GM19239 (cell line): ENCODE data around the gene MED27.

ENCODE experiments used
- DNase-seq: peaks from one replicate; pipeline ENCODE4 v3.0.0; 2011; ENCODE audit warnings: low spot score; ENCODE audit not compliant: insufficient read length
- FAIRE-seq: peaks from 2 replicates; lab custom pipeline; 2011; peaks lifted over from hg19 to GRCh38; lab: Jason Lieb, UNC

Gene MED27

GRCh38 chr9:131844745-131845118 is 234.9 kb downstream of the MED27 start:
- FAIRE-seq (no peak), DNase-seq (no peak)

- no peak for FAIRE-seq
- DNase-seq = no peak
Measured at GRCh38 chr9:131843989-131844744, 235.5 kb downstream of the MED27 start.

GRCh38 chr9:131841765-131842318 is 237.8 kb downstream of the MED27 start:
- DNase-seq (no peak), FAIRE-seq (no peak)

GRCh38 chr9:131840751-131841702 is 238.6 kb downstream of the MED27 start:
- DNase-seq (no peak), FAIRE-seq (no peak)

GRCh38 chr9:131840220-131840619 is 239.4 kb downstream of the MED27 start:
- DNase-seq (no peak), FAIRE-seq (no peak)

- FAIRE-seq (no peak), DNase-seq (no peak)
Measured at GRCh38 chr9:131839281-131840084, 240.2 kb downstream of the MED27 start.

GRCh38 chr9:131838530-131839280 is 241.0 kb downstream of the MED27 start:
- no peak for DNase-seq
- no peak for FAIRE-seq

- FAIRE-seq = no peak
- no peak for DNase-seq
Measured at GRCh38 chr9:131837836-131838235, 241.8 kb downstream of the MED27 start.

GRCh38 chr9:131837316-131837715 is 242.4 kb downstream of the MED27 start:
- DNase-seq = no peak

GRCh38 chr9:131836607-131837315 is 242.9 kb downstream of the MED27 start:
- no peak for FAIRE-seq

More at GRCh38 chr9:131837316-131837715, 242.4 kb downstream of the MED27 start:
- FAIRE-seq = no peak

GRCh38 chr9:131836021-131836420 is 243.6 kb downstream of the MED27 start:
- DNase-seq (no peak), FAIRE-seq (no peak)

More at GRCh38 chr9:131836607-131837315, 242.9 kb downstream of the MED27 start:
- no peak for DNase-seq

GRCh38 chr9:131835151-131835910 is 244.3 kb downstream of the MED27 start:
- DNase-seq (no peak), FAIRE-seq (no peak)

- FAIRE-seq (no peak), DNase-seq (no peak)
Measured at GRCh38 chr9:131834721-131835120, 244.9 kb downstream of the MED27 start.

- DNase-seq (no peak), FAIRE-seq (no peak)
Measured at GRCh38 chr9:131833906-131834305, 245.8 kb downstream of the MED27 start.

GRCh38 chr9:131833083-131833482 is 246.6 kb downstream of the MED27 start:
- DNase-seq (no peak), FAIRE-seq (no peak)

- FAIRE-seq (no peak), DNase-seq (no peak)
Measured at GRCh38 chr9:131831380-131832165, 248.1 kb downstream of the MED27 start.

- DNase-seq (no peak), FAIRE-seq (no peak)
Measured at GRCh38 chr9:131827821-131828369, 251.8 kb downstream of the MED27 start.
